ENCODE results near the gene GPR35. TPM values are rescaled to one million over a fixed set of nuclear protein-coding genes. Genes with fewer than 3 reads are reported as not detected.

The GPR35 gene
- total and polyA plus RNA-seq, 2 of the 13 experiments (the other 11 are each of a cell fraction or from before 2014, with no cell fraction given): 27.1 to 44.2 TPM

DNA sequence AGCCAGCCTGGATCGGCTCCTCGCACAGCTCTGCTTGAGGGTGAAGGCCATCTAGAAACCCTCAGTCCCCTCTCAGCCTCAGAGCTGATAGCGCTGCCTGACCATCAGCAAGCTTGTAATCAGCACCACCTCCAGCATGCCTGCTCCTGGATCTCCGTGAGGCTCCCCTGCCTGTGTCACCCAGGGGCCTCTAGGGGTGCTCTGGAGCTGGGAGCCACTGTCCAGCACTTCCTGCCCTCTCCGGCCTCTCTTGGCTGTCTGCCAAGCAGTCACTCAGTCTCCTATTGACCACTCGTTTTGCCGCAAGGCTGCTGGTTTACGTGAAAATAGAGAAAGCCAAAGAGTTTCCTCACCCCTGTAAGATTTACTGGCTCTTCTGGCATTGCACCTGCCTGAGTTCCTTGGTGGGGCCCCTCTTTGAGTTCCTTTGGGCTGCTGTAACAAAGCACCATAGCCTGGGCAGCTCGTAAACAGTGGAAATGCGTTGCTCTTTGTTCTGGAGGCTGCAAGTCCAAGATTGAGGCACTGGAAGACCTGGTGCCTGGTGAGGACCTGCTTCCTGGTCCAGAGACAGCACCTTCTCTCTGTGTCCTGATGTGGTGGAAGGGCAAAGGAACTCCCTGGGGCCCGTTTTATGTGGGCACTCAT, 20.9 kb upstream of the GPR35 start (continued):
- TF ChIP-seq SMAD1 (CRISPR knock-in tag; IDR thresholded peaks at IDR 0.05; ENCODE audit: borderline replicate concordance, low read depth) (0 out of 2 replicates have a peak, but pooled peaks have one; percentile 13), HIVEP1 (CRISPR knock-in tag; IDR thresholded peaks at IDR 0.05) (peak; percentile 51), ZNF17 (CRISPR knock-in tag; IDR thresholded peaks at IDR 0.05) (no peak), ELF1 (CRISPR knock-in tag; IDR thresholded peaks at IDR 0.05) (peak; percentile 94), ZNF878 (CRISPR knock-in tag; IDR thresholded peaks at IDR 0.05) (peak; percentile 66; the same call in 1 of the 2 replicates), MLX (CRISPR knock-in tag; IDR thresholded peaks at IDR 0.05) (peak; percentile 78; the same call in 1 of the 2 replicates), ZMAT3 (CRISPR knock-in tag; conservative IDR thresholded peaks at IDR 0.05) (peak; percentile 81), ZNF619 (CRISPR knock-in tag; IDR thresholded peaks at IDR 0.05) (peak; percentile 24; the same call in 1 of the 2 replicates), ZNF136 (CRISPR knock-in tag; IDR thresholded peaks at IDR 0.05; ENCODE audit: low read depth) (peak; percentile 86), ZNF296 (CRISPR knock-in tag; conservative IDR thresholded peaks at IDR 0.05) (no peak; the same call in 1 of the 2 replicates), POLR2AphosphoS5 (IDR thresholded peaks at IDR 0.05; ENCODE audit: low read depth, low read length) (peak; percentile 90), JUND (CRISPR knock-in tag; IDR thresholded peaks at IDR 0.05) (no peak), BCL6 (CRISPR knock-in tag; IDR thresholded peaks at IDR 0.05) (peak; percentile 47; the same call in 1 of the 2 replicates), ZBTB8A (CRISPR knock-in tag; IDR thresholded peaks at IDR 0.05; ENCODE audit: borderline replicate concordance, low read depth) (no peak), FIP1L1 (IDR thresholded peaks at IDR 0.05; ENCODE audit: borderline replicate concordance, insufficient read depth, low read depth, low read length) (0 out of 2 replicates have a peak, but pooled peaks have one; percentile 17), PRPF4 (IDR thresholded peaks at IDR 0.05; ENCODE audit: low read depth, low read length, poor library complexity, severe bottlenecking) (no peak), TOE1 (CRISPR knock-in tag; IDR thresholded peaks at IDR 0.05) (no peak), NR3C1 (CRISPR knock-in tag; IDR thresholded peaks at IDR 0.05) (no peak)
- TF ChIP-seq, protein P1, sequence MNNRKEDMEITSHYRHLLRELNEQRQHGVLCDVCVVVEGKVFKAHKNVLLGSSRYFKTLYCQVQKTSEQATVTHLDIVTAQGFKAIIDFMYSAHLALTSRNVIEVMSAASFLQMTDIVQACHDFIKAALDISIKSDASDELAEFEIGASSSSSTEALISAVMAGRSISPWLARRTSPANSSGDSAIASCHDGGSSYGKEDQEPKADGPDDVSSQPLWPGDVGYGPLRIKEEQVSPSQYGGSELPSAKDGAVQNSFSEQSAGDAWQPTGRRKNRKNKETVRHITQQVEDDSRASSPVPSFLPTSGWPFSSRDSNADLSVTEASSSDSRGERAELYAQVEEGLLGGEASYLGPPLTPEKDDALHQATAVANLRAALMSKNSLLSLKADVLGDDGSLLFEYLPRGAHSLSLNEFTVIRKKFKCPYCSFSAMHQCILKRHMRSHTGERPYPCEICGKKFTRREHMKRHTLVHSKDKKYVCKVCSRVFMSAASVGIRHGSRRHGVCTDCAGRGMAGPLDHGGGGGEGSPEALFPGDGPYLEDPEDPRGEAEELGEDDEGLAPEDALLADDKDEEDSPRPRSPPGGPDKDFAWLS (CRISPR knock-in tag; IDR thresholded peaks at IDR 0.05; ENCODE audit: borderline replicate concordance): no peak
- TF ChIP-seq, protein P2, sequence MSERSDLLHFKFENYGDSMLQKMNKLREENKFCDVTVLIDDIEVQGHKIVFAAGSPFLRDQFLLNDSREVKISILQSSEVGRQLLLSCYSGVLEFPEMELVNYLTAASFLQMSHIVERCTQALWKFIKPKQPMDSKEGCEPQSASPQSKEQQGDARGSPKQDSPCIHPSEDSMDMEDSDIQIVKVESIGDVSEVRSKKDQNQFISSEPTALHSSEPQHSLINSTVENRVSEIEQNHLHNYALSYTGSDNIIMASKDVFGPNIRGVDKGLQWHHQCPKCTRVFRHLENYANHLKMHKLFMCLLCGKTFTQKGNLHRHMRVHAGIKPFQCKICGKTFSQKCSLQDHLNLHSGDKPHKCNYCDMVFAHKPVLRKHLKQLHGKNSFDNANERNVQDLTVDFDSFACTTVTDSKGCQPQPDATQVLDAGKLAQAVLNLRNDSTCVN (CRISPR knock-in tag; IDR thresholded peaks at IDR 0.05; ENCODE audit: borderline replicate concordance): no peak; the same call in 1 of the 2 replicates
- TF ChIP-seq, protein P3, sequence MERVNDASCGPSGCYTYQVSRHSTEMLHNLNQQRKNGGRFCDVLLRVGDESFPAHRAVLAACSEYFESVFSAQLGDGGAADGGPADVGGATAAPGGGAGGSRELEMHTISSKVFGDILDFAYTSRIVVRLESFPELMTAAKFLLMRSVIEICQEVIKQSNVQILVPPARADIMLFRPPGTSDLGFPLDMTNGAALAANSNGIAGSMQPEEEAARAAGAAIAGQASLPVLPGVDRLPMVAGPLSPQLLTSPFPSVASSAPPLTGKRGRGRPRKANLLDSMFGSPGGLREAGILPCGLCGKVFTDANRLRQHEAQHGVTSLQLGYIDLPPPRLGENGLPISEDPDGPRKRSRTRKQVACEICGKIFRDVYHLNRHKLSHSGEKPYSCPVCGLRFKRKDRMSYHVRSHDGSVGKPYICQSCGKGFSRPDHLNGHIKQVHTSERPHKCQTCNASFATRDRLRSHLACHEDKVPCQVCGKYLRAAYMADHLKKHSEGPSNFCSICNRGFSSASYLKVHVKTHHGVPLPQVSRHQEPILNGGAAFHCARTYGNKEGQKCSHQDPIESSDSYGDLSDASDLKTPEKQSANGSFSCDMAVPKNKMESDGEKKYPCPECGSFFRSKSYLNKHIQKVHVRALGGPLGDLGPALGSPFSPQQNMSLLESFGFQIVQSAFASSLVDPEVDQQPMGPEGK (CRISPR knock-in tag; IDR thresholded peaks at IDR 0.05): 0 out of 2 replicates have a peak, but pooled peaks have one; percentile 46
- TF ChIP-seq, protein P4, sequence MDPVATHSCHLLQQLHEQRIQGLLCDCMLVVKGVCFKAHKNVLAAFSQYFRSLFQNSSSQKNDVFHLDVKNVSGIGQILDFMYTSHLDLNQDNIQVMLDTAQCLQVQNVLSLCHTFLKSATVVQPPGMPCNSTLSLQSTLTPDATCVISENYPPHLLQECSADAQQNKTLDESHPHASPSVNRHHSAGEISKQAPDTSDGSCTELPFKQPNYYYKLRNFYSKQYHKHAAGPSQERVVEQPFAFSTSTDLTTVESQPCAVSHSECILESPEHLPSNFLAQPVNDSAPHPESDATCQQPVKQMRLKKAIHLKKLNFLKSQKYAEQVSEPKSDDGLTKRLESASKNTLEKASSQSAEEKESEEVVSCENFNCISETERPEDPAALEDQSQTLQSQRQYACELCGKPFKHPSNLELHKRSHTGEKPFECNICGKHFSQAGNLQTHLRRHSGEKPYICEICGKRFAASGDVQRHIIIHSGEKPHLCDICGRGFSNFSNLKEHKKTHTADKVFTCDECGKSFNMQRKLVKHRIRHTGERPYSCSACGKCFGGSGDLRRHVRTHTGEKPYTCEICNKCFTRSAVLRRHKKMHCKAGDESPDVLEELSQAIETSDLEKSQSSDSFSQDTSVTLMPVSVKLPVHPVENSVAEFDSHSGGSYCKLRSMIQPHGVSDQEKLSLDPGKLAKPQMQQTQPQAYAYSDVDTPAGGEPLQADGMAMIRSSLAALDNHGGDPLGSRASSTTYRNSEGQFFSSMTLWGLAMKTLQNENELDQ (CRISPR knock-in tag; IDR thresholded peaks at IDR 0.05; ENCODE audit: borderline replicate concordance): 0 out of 2 replicates have a peak, but pooled peaks have one; percentile 28
